Trophoblast cell (in vitro differentiated cells and primary cell): ENCODE results near the gene RBP7.
A peak's percentile ranks its signal among the peaks of the same experiment; 100 is the strongest.
"Not testable (repeated sequence)": the region's sequence is repeated elsewhere in the genome, so short reads cannot be mapped to it uniquely, and the experiment has no call there.

Source experiments
- DNase-seq, 2 donors: peaks; one replicate each; pipeline ENCODE4 v3.0.0-alpha.2; 2016
- H2AFZ ChIP-seq: 2 replicates; pipeline ENCODE4 v1.6.1; 2013; ENCODE audit warnings: low read length, moderate library complexity, mild to moderate bottlenecking; ENCODE audit not compliant: insufficient read depth, poor library complexity
- H2AK5ac ChIP-seq: 2 replicates; pipeline ENCODE4 v1.6.1; 2013; ENCODE audit warnings: mild to moderate bottlenecking, low read length
- H2BK120ac ChIP-seq: 2 replicates; pipeline ENCODE4 v1.6.1; 2013; ENCODE audit warnings: low read length, mild to moderate bottlenecking, moderate library complexity; ENCODE audit not compliant: insufficient read depth, poor library complexity
- H2BK12ac ChIP-seq: 2 replicates; pipeline ENCODE4 v1.6.1; 2013; ENCODE audit warnings: mild to moderate bottlenecking, low read length, moderate library complexity
- H2BK5ac ChIP-seq: 2 replicates; pipeline ENCODE4 v1.6.1; 2013; ENCODE audit warnings: low read length, low read depth, moderate library complexity, mild to moderate bottlenecking; ENCODE audit not compliant: poor library complexity
- H3K14ac ChIP-seq: 2 replicates; pipeline ENCODE4 v1.6.1; 2013; ENCODE audit warnings: mild to moderate bottlenecking, low read length
- H3K18ac ChIP-seq: 2 replicates; pipeline ENCODE4 v1.6.1; 2013; ENCODE audit warnings: mild to moderate bottlenecking, low read length
- H3K23ac ChIP-seq: 2 replicates; pipeline ENCODE4 v1.6.1; 2013; ENCODE audit warnings: low read length
- H3K27ac ChIP-seq: 2 replicates; pipeline ENCODE4 v1.5.1; 2013; ENCODE audit warnings: low read depth, mild to moderate bottlenecking, inconsistent platforms, low read length, moderate library complexity
- H3K27me3 ChIP-seq: 2 replicates; pipeline ENCODE4 v1.6.1; 2013; ENCODE audit warnings: inconsistent platforms, mild to moderate bottlenecking, low read length, moderate library complexity; ENCODE audit not compliant: insufficient read depth
- H3K36me3 ChIP-seq, 2 experiments: 1 replicate in 1 of 2; 2 replicates in 1 of 2; pipeline ENCODE4 v1.6.1; 2013; ENCODE audit warnings: low read length in 2 of 2, mild to moderate bottlenecking in 2 of 2, moderate library complexity in 1 of 2; ENCODE audit not compliant: insufficient read depth in 2 of 2, control insufficient read depth in 1 of 2
- H3K4ac ChIP-seq: 2 replicates; pipeline ENCODE4 v1.6.1; 2013; ENCODE audit warnings: low read depth, mild to moderate bottlenecking, low read length, moderate library complexity
- H3K4me1 ChIP-seq, 2 experiments: 1 replicate in 1 of 2; 2 replicates in 1 of 2; pipeline ENCODE4 v1.6.1; 2013; ENCODE audit warnings: low read length in 2 of 2, mild to moderate bottlenecking in 2 of 2, moderate library complexity in 1 of 2; ENCODE audit not compliant: insufficient read depth in 2 of 2, control insufficient read depth in 1 of 2
- H3K4me2 ChIP-seq: 2 replicates; pipeline ENCODE4 v1.6.1; 2013; ENCODE audit warnings: inconsistent platforms, mild to moderate bottlenecking, low read length, moderate library complexity
- H3K4me3 ChIP-seq: 2 replicates; pipeline ENCODE4 v1.5.1; 2013; ENCODE audit warnings: mild to moderate bottlenecking, low read depth, low read length, inconsistent platforms
- H3K79me1 ChIP-seq: one replicate; pipeline ENCODE4 v1.6.1; 2013; ENCODE audit warnings: low read length
- H3K79me2 ChIP-seq: 2 replicates; pipeline ENCODE4 v1.6.1; 2013; ENCODE audit warnings: low read length, mild to moderate bottlenecking; ENCODE audit not compliant: control insufficient read depth, insufficient read depth, poor library complexity
- H3K9ac ChIP-seq: 2 replicates; pipeline ENCODE4 v1.6.1; 2013; ENCODE audit warnings: mild to moderate bottlenecking, low read length
- H3K9me3 ChIP-seq: 2 replicates; pipeline ENCODE4 v1.6.1; 2013; ENCODE audit warnings: low read depth, mild to moderate bottlenecking, control low read depth, inconsistent platforms, low read length; ENCODE audit not compliant: insufficient read depth
- H4K12ac ChIP-seq: 2 replicates; pipeline ENCODE4 v1.6.1; 2013; ENCODE audit warnings: low read depth, mild to moderate bottlenecking, low read length, moderate library complexity
- H4K8ac ChIP-seq: 2 replicates; pipeline ENCODE4 v1.6.1; 2013; ENCODE audit warnings: low read depth, mild to moderate bottlenecking, low read length, moderate library complexity
- H4K91ac ChIP-seq: one replicate; pipeline ENCODE4 v1.6.1; 2013; ENCODE audit warnings: low read depth, mild to moderate bottlenecking, low read length, moderate library complexity
- whole genome bisulfite sequencing: extraction: QIAGEN DNeasy Blood & Tissue Kit; methylation state at CpG from one replicate; pipeline ENCODE4 v1.1.7; 2013; ENCODE audit warnings: missing lambda C conversion rate; ENCODE audit not compliant: insufficient read length, insufficient coverage; ENCODE audit errors: extremely low coverage; 5-methylcytosine and 5-hydroxymethylcytosine counted together

Gene RBP7

DNA sequence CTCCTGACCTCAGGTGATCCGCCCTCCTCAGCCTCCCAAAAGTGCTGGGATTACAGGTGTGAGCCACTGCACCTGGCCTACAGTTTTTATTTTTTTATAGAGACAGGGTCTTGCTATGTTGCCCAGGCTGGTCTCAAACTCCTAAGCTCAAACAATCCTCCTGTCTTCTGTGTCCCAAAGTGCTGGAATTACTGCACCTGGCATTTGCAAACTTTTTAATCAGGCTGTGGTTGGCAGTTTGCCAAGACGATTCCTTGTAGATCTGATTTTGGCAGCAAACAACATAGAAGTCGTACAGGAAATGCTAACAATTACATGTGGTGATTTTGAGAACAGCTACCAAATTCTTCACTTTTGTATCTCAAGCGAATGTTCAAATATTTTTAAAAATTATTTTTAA is 10.1 kb downstream of the RBP7 start:
- Histone ChIP-seq H2AK5ac (no peak overlapping the region), H3K4me1 (no peaks in the 10 kb centered on the region), H3K18ac (no peak overlapping the region), H3K23ac (no peak overlapping the region), H3K27me3 (no peaks in the 10 kb centered on the region), H2AFZ (no peak overlapping the region), H4K91ac (no peak overlapping the region), H3K4me3 (no peak overlapping the region), H2BK12ac (no peak overlapping the region), H4K8ac (no peak overlapping the region), H2BK5ac (no peak overlapping the region), H3K36me3 (no peaks in the 10 kb centered on the region), H2BK120ac (no peak overlapping the region), H3K4ac (no peak overlapping the region), H3K4me2 (no peak overlapping the region), H3K79me1 (no peaks in the 10 kb centered on the region), H3K27ac (no peak overlapping the region), H3K9me3 (no peaks in the 10 kb centered on the region), H3K14ac (no peak overlapping the region), H3K79me2 (no peaks in the 10 kb centered on the region), H3K9ac (no peak overlapping the region), H4K12ac (no peak overlapping the region)
- DNase-seq: no peak
- WGBS: no CpG with 5 or more reads among the region's 4 CpGs

DNA sequence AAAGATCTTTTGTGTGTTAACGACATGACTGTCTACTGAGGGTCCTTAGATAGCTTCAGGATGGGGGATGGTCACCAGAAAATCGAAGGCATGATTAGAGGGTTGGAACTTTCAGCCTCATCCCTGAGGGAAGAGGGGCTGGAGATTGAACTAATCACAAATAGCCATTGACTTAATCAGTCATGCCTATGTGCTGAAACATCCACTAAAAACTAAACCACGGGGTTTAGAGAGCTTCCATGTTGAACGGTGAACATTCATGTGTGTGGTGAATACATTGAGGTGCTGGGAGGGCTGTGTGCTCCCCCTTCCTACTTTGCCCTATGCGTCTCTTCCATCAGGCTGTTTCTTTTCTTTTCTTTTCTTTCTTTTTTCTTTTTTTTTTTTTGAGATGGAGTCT is 17.0 kb downstream of the RBP7 start:
- no peak overlapping the region for H4K8ac ChIP-seq
- no peak overlapping the region for H3K23ac ChIP-seq
- no CpG with 5 or more reads among the region's 5 CpGs for WGBS
- H3K9me3 ChIP-seq: no peaks in the 10 kb centered on the region
- no peaks in the 10 kb centered on the region for H3K27me3 ChIP-seq
- H3K4me1 ChIP-seq: no peaks in the 10 kb centered on the region
- H2AFZ ChIP-seq: no peak overlapping the region
- H3K18ac ChIP-seq: no peak overlapping the region
- H4K91ac ChIP-seq: no peak overlapping the region
- no peak overlapping the region for H4K12ac ChIP-seq
- H3K27ac ChIP-seq: no peak overlapping the region
- H3K36me3 ChIP-seq: no peaks in the 10 kb centered on the region
- H3K9ac ChIP-seq: no peak overlapping the region
- no peaks in the 10 kb centered on the region for H3K79me2 ChIP-seq
- H3K4me2 ChIP-seq: no peak overlapping the region
- H2BK12ac ChIP-seq: no peak overlapping the region
- H3K79me1 ChIP-seq: no peaks in the 10 kb centered on the region
- H2AK5ac ChIP-seq: no peak overlapping the region
- no peak overlapping the region for H2BK5ac ChIP-seq
- H3K14ac ChIP-seq: no peak overlapping the region
- H3K4me3 ChIP-seq: no peak overlapping the region
- DNase-seq: peak; percentile 24 to 63
- no peak overlapping the region for H2BK120ac ChIP-seq
- no peak overlapping the region for H3K4ac ChIP-seq

DNA sequence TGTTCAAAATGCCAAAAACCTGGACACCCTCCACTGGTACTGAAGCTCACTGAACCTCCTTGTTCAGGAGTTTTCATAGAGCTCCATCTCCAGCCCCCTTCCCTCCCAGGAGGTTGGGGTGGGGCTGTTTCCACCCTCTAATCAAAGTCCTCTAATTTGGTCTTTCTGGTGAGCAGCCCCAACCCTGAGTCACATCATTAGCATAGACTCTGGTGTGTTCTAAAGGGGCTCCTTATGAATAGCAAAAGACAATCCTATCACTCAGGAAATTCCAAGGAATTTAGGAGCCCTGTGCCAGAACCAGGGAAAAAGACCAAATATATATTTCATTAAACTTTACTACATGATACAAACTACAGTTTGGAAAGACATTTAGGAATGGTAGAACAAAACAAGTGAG is 22.5 kb downstream of the RBP7 start:
- Histone ChIP-seq H4K91ac (no peak overlapping the region), H3K79me2 (no peaks in the 10 kb centered on the region), H3K9ac (no peak overlapping the region), H2BK5ac (no peak overlapping the region), H3K36me3 (no peaks in the 10 kb centered on the region), H2AFZ (no peak overlapping the region), H3K18ac (no peak overlapping the region), H3K4me3 (no peak overlapping the region), H3K14ac (no peak overlapping the region), H4K8ac (no peak overlapping the region), H2BK120ac (no peak overlapping the region), H2AK5ac (no peak overlapping the region), H3K9me3 (no peaks in the 10 kb centered on the region), H2BK12ac (no peak overlapping the region), H3K27ac (no peak overlapping the region), H4K12ac (no peak overlapping the region), H3K23ac (no peak overlapping the region), H3K79me1 (no peaks in the 10 kb centered on the region), H3K4me2 (no peak overlapping the region), H3K4me1 (no peaks in the 10 kb centered on the region), H3K4ac (no peak overlapping the region), H3K27me3 (no peaks in the 10 kb centered on the region)
- DNase-seq: no peak

DNA sequence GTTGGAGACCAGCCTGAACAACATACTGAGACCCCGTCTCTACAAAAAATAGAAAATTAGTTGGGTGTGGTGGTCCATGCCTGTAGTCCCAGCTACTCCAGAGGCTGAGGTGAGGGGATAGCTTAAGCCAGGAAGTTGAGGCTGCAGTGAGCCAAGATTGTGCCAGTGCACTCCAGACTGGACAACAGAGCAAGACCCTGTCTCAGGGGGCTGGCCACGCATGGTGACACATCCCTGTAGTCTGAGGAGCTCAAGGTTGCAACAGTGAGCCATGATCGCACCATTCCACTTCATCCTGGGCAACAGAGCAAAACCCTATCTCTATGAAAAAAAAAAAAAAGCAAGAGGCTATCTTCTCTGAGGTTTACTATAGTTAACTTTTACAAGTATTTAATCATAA is 23.1 kb downstream of the RBP7 start:
- WGBS: no CpG with 5 or more reads among the region's 3 CpGs
- no peak overlapping the region for H2BK120ac ChIP-seq
- no peak for DNase-seq

DNA sequence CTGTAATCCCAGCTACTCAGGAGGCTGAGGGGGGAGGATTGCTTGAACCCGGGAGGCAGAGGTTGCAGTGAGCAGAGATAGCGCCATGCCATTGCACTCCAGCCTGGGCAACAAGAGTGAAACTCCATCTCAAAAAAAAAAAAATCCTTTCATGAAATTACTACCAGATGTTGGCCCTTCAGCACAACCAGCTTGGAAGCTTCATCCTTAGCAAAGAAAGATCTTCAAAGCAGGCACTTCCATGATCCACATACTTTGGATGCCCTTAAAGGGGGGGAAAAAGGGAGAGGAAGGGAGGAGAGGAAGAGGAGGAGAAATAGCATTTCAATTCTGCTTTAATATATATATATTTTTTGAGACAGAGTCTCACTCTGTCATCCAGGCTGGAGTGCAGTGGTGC is 23.6 kb downstream of the RBP7 start:
- WGBS: no CpG with 5 or more reads among the region's 2 CpGs
- H3K14ac ChIP-seq, H2AFZ ChIP-seq, H2AK5ac ChIP-seq, H2BK120ac ChIP-seq, H3K23ac ChIP-seq, H3K4ac ChIP-seq, H3K36me3 ChIP-seq, H4K12ac ChIP-seq, H3K9ac ChIP-seq, H3K4me1 ChIP-seq, H3K4me3 ChIP-seq, H3K9me3 ChIP-seq, H3K27me3 ChIP-seq, H3K18ac ChIP-seq, H3K4me2 ChIP-seq, H4K8ac ChIP-seq, DNase-seq, H4K91ac ChIP-seq, H2BK5ac ChIP-seq, H3K79me1 ChIP-seq, H2BK12ac ChIP-seq, H3K79me2 ChIP-seq, H3K27ac ChIP-seq: not testable (repeated sequence)

More for the DNA sequence above, 23.1 kb downstream of the RBP7 start:
- Histone ChIP-seq H3K27ac (no peak overlapping the region), H3K18ac (no peak overlapping the region), H2BK12ac (no peak overlapping the region), H3K4me1 (no peaks in the 10 kb centered on the region), H3K79me2 (no peaks in the 10 kb centered on the region), H3K4me3 (no peak overlapping the region), H3K23ac (no peak overlapping the region), H3K9ac (no peak overlapping the region), H3K4ac (no peak overlapping the region), H2AFZ (no peak overlapping the region), H3K79me1 (no peaks in the 10 kb centered on the region), H3K36me3 (no peaks in the 10 kb centered on the region), H2BK5ac (no peak overlapping the region), H3K9me3 (no peaks in the 10 kb centered on the region), H2AK5ac (no peak overlapping the region), H4K91ac (no peak overlapping the region), H3K27me3 (no peaks in the 10 kb centered on the region), H4K12ac (no peak overlapping the region), H4K8ac (no peak overlapping the region), H3K4me2 (no peak overlapping the region), H3K14ac (no peak overlapping the region)
